Measurements from ENCODE around the gene TPPP. TPM values are rescaled to one million over a fixed set of nuclear protein-coding genes. Genes with fewer than 3 reads are reported as not detected.

The TPPP gene
- polyA plus RNA-seq, 1 donor (not counting 4 experiments of a cell fraction or from before 2014, with no cell fraction given) = 0.88 TPM

GRCh38 chr5:665541-665955 lies 27.6 kb downstream of the TPPP start:
- Histone ChIP-seq H3K4me1 (ENCODE audit: control insufficient read depth, extremely low read depth, insufficient read depth, low read length) (no peaks in the 10 kb centered on the region), H2AFZ (ENCODE audit: control insufficient read depth, low read length) (no peak overlapping the region), H3K27me3 (ENCODE audit: control insufficient read depth, extremely low read depth, insufficient read depth, low read length) (no peaks in the 10 kb centered on the region), H3K9me1 (ENCODE audit: control insufficient read depth, extremely low read depth, insufficient read depth, low read length) (no peaks in the 10 kb centered on the region), H3K9me3 (ENCODE audit: control insufficient read depth, low read depth, low read length) (no peaks in the 10 kb centered on the region), H4K20me1 (ENCODE audit: control insufficient read depth, extremely low read depth, insufficient read depth, low read length) (no peaks in the 10 kb centered on the region), H3K4me3 (ENCODE audit: control insufficient read depth in 2 of 3, extremely low read depth in 1 of 3, insufficient read depth in 2 of 3, low read depth in 1 of 3, low read length in 3 of 3) (no peak overlapping the region), H3K4me2 (ENCODE audit: control insufficient read depth, extremely low read depth, insufficient read depth, low read depth, low read length) (no peak overlapping the region), H3K9ac (ENCODE audit: control insufficient read depth, extremely low read depth, insufficient read depth, low read length) (no peak overlapping the region), H3K36me3 (ENCODE audit: control insufficient read depth in 2 of 2, extremely low read depth in 1 of 2, insufficient read depth in 2 of 2, low read length in 2 of 2) (peaks cover 11 to 22% of the 10 kb centered on the region in 2 experiments), H3K79me2 (ENCODE audit: control insufficient read depth, insufficient read depth, low read length) (no peaks in the 10 kb centered on the region), H3K27ac (ENCODE audit: control insufficient read depth, insufficient read depth, low read length) (no peak overlapping the region)
- dilution Hi-C loops (cut with MboI; ENCODE audit: extremely low pct_ligation_motif_present, low sequenced_read_pairs) = no loop called here
- DNase-seq (ENCODE audit: low read depth, low spot score) (no peak), FAIRE-seq (no peak)
- no peak for TF ChIP-seq EZH2 (IDR thresholded peaks at IDR 0.05; ENCODE audit: low read length)
- TF ChIP-seq CTCF (optimal IDR thresholded peaks at IDR 0.05 in 1 of 3, IDR thresholded peaks at IDR 0.05 in 1 of 3, conservative IDR thresholded peaks at IDR 0.05 in 1 of 3; ENCODE audit: extremely low read depth in 1 of 3, insufficient read depth in 2 of 3, low read length in 3 of 3) = no peak

DNA sequence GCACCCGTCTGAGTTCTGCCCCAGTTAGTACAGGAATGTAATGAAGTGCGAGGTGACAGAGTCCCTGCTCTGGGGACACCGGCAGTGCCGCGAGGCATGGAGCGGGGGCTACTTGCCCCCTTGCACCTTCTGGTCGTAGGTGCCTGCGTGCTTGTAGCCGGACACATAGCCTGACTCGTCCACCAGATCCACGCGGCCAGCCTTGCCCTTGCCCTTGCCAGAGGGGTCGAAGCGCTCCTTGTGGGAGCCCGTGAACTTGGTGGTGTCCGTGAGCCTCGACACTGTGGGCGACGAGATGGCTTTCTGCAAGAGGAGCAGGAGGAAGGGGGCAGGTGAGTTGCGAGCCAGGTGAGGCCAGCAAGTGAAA lies 28.2 kb downstream of the TPPP start:
- no peak for DNase-seq (ENCODE audit: low read depth, low spot score)
- dilution Hi-C loops (cut with MboI; ENCODE audit: extremely low pct_ligation_motif_present, low sequenced_read_pairs) = no loop called here
- no peak for FAIRE-seq
- no peak overlapping the region for H3K9ac ChIP-seq (ENCODE audit: control insufficient read depth, extremely low read depth, insufficient read depth, low read length)
- H2AFZ ChIP-seq (ENCODE audit: control insufficient read depth, low read length) = no peak overlapping the region
- no peak overlapping the region for H3K4me3 ChIP-seq (ENCODE audit: control insufficient read depth in 2 of 3, extremely low read depth in 1 of 3, insufficient read depth in 2 of 3, low read depth in 1 of 3, low read length in 3 of 3)
- H3K27me3 ChIP-seq (ENCODE audit: control insufficient read depth, extremely low read depth, insufficient read depth, low read length) = no peaks in the 10 kb centered on the region
- H3K9me3 ChIP-seq (ENCODE audit: control insufficient read depth, low read depth, low read length) = no peaks in the 10 kb centered on the region
- no peak overlapping the region for H3K27ac ChIP-seq (ENCODE audit: control insufficient read depth, insufficient read depth, low read length)
- H3K4me1 ChIP-seq (ENCODE audit: control insufficient read depth, extremely low read depth, insufficient read depth, low read length) = no peaks in the 10 kb centered on the region
- peaks cover 14 to 22% of the 10 kb centered on the region in 2 experiments for H3K36me3 ChIP-seq (ENCODE audit: control insufficient read depth in 2 of 2, extremely low read depth in 1 of 2, insufficient read depth in 2 of 2, low read length in 2 of 2)
- H3K4me2 ChIP-seq (ENCODE audit: control insufficient read depth, extremely low read depth, insufficient read depth, low read depth, low read length) = no peak overlapping the region
- TF ChIP-seq EZH2 (IDR thresholded peaks at IDR 0.05; ENCODE audit: low read length) = no peak
- TF ChIP-seq CTCF (optimal IDR thresholded peaks at IDR 0.05 in 1 of 3, IDR thresholded peaks at IDR 0.05 in 1 of 3, conservative IDR thresholded peaks at IDR 0.05 in 1 of 3; ENCODE audit: extremely low read depth in 1 of 3, insufficient read depth in 2 of 3, low read length in 3 of 3) = no peak
- H3K79me2 ChIP-seq (ENCODE audit: control insufficient read depth, insufficient read depth, low read length) = no peaks in the 10 kb centered on the region
- no peaks in the 10 kb centered on the region for H3K9me1 ChIP-seq (ENCODE audit: control insufficient read depth, extremely low read depth, insufficient read depth, low read length)
- H4K20me1 ChIP-seq (ENCODE audit: control insufficient read depth, extremely low read depth, insufficient read depth, low read length) = no peaks in the 10 kb centered on the region

Measured in keratinocyte (primary cell).